Endothelial cell of umbilical vein (primary cell): Measurements from ENCODE around the gene MYRIP. TPM values are rescaled to one million over a fixed set of nuclear protein-coding genes. Genes with fewer than 3 reads are reported as not detected.

Experiments
- BruUV-seq: library from RNA; stranded (reverse); fragments of 400-500 nt; replicated peaks from 2 replicates; lab custom pipeline; 2021; lab: Mats Ljungman, UMichigan
- CTCF ChIA-PET: fragments of 300-600, 350-600 bp; sonication (Branson Sonifier 250); formaldehyde crosslinking; loops from one replicate; lab custom pipeline; 2021; ENCODE audit warnings: antibody characterized with exemption, inconsistent platforms; lab: Charles Lee
- POLR2A ChIA-PET: fragments of 300-600, 350-600 bp; sonication (Branson Sonifier 250); formaldehyde crosslinking; loops from one replicate; lab custom pipeline; 2021; ENCODE audit warnings: antibody characterized with exemption, inconsistent platforms; lab: Charles Lee
- DNase-seq: peaks from one replicate; pipeline ENCODE4 v3.0.0-alpha.2; 2011; ENCODE audit warnings: low read depth, low spot score
- FAIRE-seq: peaks from 2 replicates; lab custom pipeline; 2011; peaks lifted over from hg19 to GRCh38; lab: Jason Lieb, UNC
- H2AFZ ChIP-seq: 2 replicates; pipeline ENCODE4 v1.6.0; 2012; ENCODE audit warnings: low read depth, low read length, control low read depth, inconsistent platforms
- H3K27ac ChIP-seq: 2 replicates; pipeline ENCODE4 v1.5.1; 2011; ENCODE audit warnings: low read depth, mild to moderate bottlenecking, control low read depth, low read length, moderate library complexity; ENCODE audit not compliant: insufficient read depth
- H3K27me3 ChIP-seq, 2 experiments: 2 replicates each; pipeline versions ENCODE4 v1.6.0 to v1.6.1; 2011; ENCODE audit warnings: low read length in 2 of 2, mixed read lengths in 1 of 2; ENCODE audit not compliant: control insufficient read depth in 2 of 2, insufficient read depth in 2 of 2
- H3K36me3 ChIP-seq, 2 experiments: 2 replicates in 1 of 2; 3 replicates in 1 of 2; pipeline ENCODE4 v1.5.1; 2011; ENCODE audit warnings: low read length in 2 of 2, mild to moderate bottlenecking in 1 of 2, moderate library complexity in 1 of 2; ENCODE audit not compliant: control insufficient read depth in 2 of 2, insufficient read depth in 2 of 2; ENCODE audit errors: extremely low read depth in 1 of 2
- H3K4me1 ChIP-seq: 3 replicates; pipeline ENCODE4 v1.5.1; 2011; ENCODE audit warnings: mild to moderate bottlenecking, low read length; ENCODE audit not compliant: control insufficient read depth, insufficient read depth; ENCODE audit errors: extremely low read depth
- H3K4me2 ChIP-seq: 2 replicates; pipeline ENCODE4 v1.6.1; 2011; ENCODE audit warnings: low read length, control low read depth, mixed read lengths; ENCODE audit not compliant: insufficient read depth
- H3K4me3 ChIP-seq, 3 experiments: fragments of 200-600 bp in 1 of 3; sonication (generic), shearing (Covaris generic) in 1 of 3; replicated peaks in 1 of 3; 2 replicates each; pipeline ENCODE4 v1.5.1; 2011 to 2016; ENCODE audit warnings: control low read depth in 3 of 3, low read length in 3 of 3, mild to moderate bottlenecking in 2 of 3, inconsistent platforms in 1 of 3, low read depth in 1 of 3, moderate library complexity in 1 of 3; ENCODE audit not compliant: insufficient read depth in 1 of 3
- H3K79me2 ChIP-seq: 2 replicates; pipeline ENCODE4 v1.6.0; 2012; ENCODE audit warnings: low read length, inconsistent platforms; ENCODE audit not compliant: control insufficient read depth, insufficient read depth
- H3K9ac ChIP-seq: replicated peaks from 2 replicates; pipeline ENCODE3; 2011; ENCODE audit warnings: low read length, control low read depth; ENCODE audit not compliant: insufficient read depth; ENCODE audit errors: extremely low read depth
- H3K9me1 ChIP-seq: replicated peaks from 3 replicates; pipeline ENCODE4 v1.6.0; 2011; ENCODE audit warnings: mild to moderate bottlenecking, low read length; ENCODE audit not compliant: control insufficient read depth, insufficient read depth; ENCODE audit errors: extremely low read depth
- H3K9me3 ChIP-seq: replicated peaks from 2 replicates; pipeline ENCODE4 v1.5.1; 2012; ENCODE audit warnings: low read length, inconsistent platforms; ENCODE audit not compliant: control insufficient read depth, insufficient read depth
- H4K20me1 ChIP-seq: replicated peaks from 2 replicates; pipeline ENCODE3; 2011; ENCODE audit warnings: mild to moderate bottlenecking, low read length; ENCODE audit not compliant: control insufficient read depth, insufficient read depth; ENCODE audit errors: extremely low read depth
- EZH2 ChIP-seq: IDR thresholded peaks from 2 replicates; pipeline ENCODE4 v1.6.1; 2012; ENCODE audit warnings: borderline replicate concordance, low read depth, mild to moderate bottlenecking, moderate library complexity, low read length, inconsistent platforms; ENCODE audit not compliant: severe bottlenecking
- FOS ChIP-seq: IDR thresholded peaks from 2 replicates; pipeline ENCODE4 v1.6.1; 2011; ENCODE audit warnings: mild to moderate bottlenecking, low read length, moderate library complexity, borderline replicate concordance; ENCODE audit not compliant: insufficient read depth
- GATA2 ChIP-seq: IDR thresholded peaks from 2 replicates; pipeline ENCODE4 v1.7.0; 2011; ENCODE audit warnings: low read depth, mild to moderate bottlenecking, moderate library complexity, mixed read lengths, low read length; ENCODE audit not compliant: insufficient read length, insufficient read depth
- JUN ChIP-seq: IDR thresholded peaks from 2 replicates; pipeline ENCODE4 v1.6.1; 2011; ENCODE audit warnings: borderline replicate concordance, low read depth; ENCODE audit not compliant: insufficient read length, insufficient read depth
- MYC ChIP-seq: IDR thresholded peaks from one replicate; pipeline ENCODE4 v1.6.1; 2011; ENCODE audit warnings: mild to moderate bottlenecking, low read depth, low read length
- POLR2A ChIP-seq: IDR thresholded peaks from 2 replicates; pipeline ENCODE4 v1.6.1; 2012; ENCODE audit warnings: low read depth, mild to moderate bottlenecking, control low read depth, low read length
- POLR2AphosphoS5 ChIP-seq: IDR thresholded peaks from 2 replicates; pipeline ENCODE4 v1.6.1; 2012; ENCODE audit warnings: low read depth, mild to moderate bottlenecking, control low read depth, low read length, moderate library complexity; ENCODE audit not compliant: insufficient read depth
- dilution Hi-C: fragments of 300-500 bp; cut with MboI; formaldehyde crosslinking; loops from one replicate; pipeline ENCODE4 v1.15.0; 2019; ENCODE audit warnings: low sequenced_read_pairs; ENCODE audit not compliant: extremely low pct_ligation_motif_present
- intact Hi-C: fragments of 100-400 bp; cut with micrococcal nuclease; formaldehyde crosslinking; loops from one replicate; pipeline ENCODE4 v1.10.0; 2022
- polyA plus RNA-seq, 4 experiments: library from polyadenylated mRNA; depleted of rRNA in 3 of 4; stranded (reverse) in 3 of 4; unstranded in 1 of 4; fragments of >200 nt; gene quantifications; 2 replicates each; pipeline versions ENCODE4 v1.2.1 to v1.2.3, GENCODE V29; 2011 to 2012; ENCODE audit warnings: missing spikeins in 1 of 4
- total RNA-seq: library from RNA; stranded (reverse); gene quantifications from 2 replicates; pipeline ENCODE4 v1.2.3, GENCODE V29; 2021
- TF ChIP-seq, protein P1 (sequence below), 2 donors: IDR thresholded peaks; 1 replicate in 1 of 2; 2 replicates in 1 of 2; pipeline ENCODE4 v1.5.1; 2011; ENCODE audit warnings: low read length in 2 of 2, mild to moderate bottlenecking in 2 of 2, moderate library complexity in 2 of 2, control low read depth in 1 of 2, inconsistent platforms in 1 of 2, low read depth in 1 of 2; ENCODE audit not compliant: insufficient read depth in 1 of 2; ENCODE audit errors: extremely low read depth in 1 of 2
- TF ChIP-seq, protein P2 (sequence below): IDR thresholded peaks from 2 replicates; pipeline ENCODE4 v1.6.1; 2011; ENCODE audit not compliant: insufficient read depth, insufficient read length

The MYRIP gene
- total and polyA plus RNA-seq, 2 donors (not counting 3 experiments of a cell fraction or from before 2014, with no cell fraction given) = 6.7 to 11.9 TPM

DNA sequence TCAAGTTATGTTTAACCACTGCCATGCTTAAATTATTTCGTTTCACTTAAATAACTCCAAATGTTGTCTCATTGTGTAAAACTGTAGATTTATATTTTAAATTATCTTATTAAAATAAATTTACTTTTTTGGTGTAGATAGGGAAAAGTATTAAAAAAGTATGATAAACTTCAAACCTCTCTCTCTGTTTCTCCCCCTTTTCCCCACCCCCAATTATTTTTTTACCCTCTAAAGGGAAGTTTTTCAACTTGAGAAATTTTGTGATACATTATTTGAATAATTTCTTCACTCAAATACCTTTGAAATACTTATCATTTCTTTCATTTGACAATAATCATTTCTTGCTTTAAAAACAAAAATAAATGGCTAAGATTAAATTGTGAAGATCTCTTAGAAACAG lies 433.2 kb downstream of the MYRIP start:
- DNase-seq = no peak
- dilution Hi-C loops = no loop called here
- Histone ChIP-seq H3K27me3 (no peaks in the 10 kb centered on the region), H3K27ac (no peak overlapping the region), H3K4me3 (no peak overlapping the region), H3K79me2 (no peaks in the 10 kb centered on the region), H3K9ac (no peak overlapping the region), H4K20me1 (no peaks in the 10 kb centered on the region), H3K36me3 (peaks cover 0 to 7% of the 10 kb centered on the region in 2 experiments), H3K4me2 (no peak overlapping the region), H2AFZ (no peak overlapping the region), H3K9me1 (no peaks in the 10 kb centered on the region), H3K9me3 (no peaks in the 10 kb centered on the region), H3K4me1 (no peaks in the 10 kb centered on the region)
- CTCF ChIA-PET = interaction anchor here (1.1 kb wide), 1 partner anchor 51 kb away, joined by 4 read pairs; no protein-coding TSS in a partner anchor
- no TSS peak for BruUV-seq
- no peak for FAIRE-seq
- POLR2A ChIA-PET = no interaction called here
- intact Hi-C loops = no loop called here
- TF ChIP-seq, protein P1, sequence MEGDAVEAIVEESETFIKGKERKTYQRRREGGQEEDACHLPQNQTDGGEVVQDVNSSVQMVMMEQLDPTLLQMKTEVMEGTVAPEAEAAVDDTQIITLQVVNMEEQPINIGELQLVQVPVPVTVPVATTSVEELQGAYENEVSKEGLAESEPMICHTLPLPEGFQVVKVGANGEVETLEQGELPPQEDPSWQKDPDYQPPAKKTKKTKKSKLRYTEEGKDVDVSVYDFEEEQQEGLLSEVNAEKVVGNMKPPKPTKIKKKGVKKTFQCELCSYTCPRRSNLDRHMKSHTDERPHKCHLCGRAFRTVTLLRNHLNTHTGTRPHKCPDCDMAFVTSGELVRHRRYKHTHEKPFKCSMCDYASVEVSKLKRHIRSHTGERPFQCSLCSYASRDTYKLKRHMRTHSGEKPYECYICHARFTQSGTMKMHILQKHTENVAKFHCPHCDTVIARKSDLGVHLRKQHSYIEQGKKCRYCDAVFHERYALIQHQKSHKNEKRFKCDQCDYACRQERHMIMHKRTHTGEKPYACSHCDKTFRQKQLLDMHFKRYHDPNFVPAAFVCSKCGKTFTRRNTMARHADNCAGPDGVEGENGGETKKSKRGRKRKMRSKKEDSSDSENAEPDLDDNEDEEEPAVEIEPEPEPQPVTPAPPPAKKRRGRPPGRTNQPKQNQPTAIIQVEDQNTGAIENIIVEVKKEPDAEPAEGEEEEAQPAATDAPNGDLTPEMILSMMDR (IDR thresholded peaks at IDR 0.05; ENCODE audit: extremely low read depth in 1 of 2, insufficient read depth in 1 of 2, low read depth in 1 of 2, low read length in 2 of 2) = no peak
- no peak for TF ChIP-seq GATA2
- TF ChIP-seq MYC = no peak
- TF ChIP-seq, protein P2, sequence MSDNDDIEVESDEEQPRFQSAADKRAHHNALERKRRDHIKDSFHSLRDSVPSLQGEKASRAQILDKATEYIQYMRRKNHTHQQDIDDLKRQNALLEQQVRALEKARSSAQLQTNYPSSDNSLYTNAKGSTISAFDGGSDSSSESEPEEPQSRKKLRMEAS = no peak
- no peak for TF ChIP-seq POLR2A
- no peak for TF ChIP-seq JUN
- no peak for TF ChIP-seq POLR2AphosphoS5
- no peak for TF ChIP-seq FOS
- no peak for TF ChIP-seq EZH2
